ENCODE measurements around the gene GNAT3.

Gene GNAT3

DNA sequence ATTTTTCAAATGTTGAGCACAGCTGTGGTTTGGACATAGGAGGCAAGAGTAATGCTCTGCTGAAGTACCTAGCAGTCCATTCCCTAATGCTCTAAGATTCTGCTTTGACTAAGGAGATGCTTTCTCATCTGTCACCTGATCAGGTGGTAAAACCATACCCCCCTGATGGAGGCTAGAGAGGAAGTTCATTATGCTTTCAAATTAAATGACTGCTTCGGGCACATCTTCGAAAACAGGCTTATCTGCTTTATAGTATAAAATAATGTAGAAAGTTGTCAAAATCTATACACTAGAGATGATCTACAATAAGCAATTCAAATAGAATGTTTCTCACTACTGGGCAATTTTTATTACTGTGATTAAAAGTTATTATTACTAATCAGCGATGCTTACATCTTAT lies at the start of gene GNAT3:
GNAT3 (minus strand) TSS at position 101 of the 400 bp plus-strand sequence. CDS start 138 bp downstream, outside the sequence.
- no peak for DNase-seq

DNA sequence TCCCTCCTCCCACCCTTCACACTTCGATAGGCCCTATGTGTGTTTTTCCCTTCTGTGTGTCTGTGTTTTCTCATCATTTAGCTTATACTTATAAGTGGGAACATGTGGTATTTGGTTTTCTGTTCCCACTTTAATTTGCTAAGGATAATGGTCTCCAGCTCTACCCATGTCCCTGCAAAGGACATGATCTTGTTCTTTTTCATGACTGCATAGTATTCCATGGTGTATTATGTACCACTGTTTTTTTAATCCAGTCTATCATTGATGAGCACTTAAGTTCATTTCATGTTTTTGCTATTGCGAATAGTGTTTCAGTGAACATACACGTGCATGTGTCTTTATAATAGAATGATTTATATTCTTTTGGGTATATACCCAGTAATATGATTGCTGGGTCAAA lies 46.3 kb upstream of the GNAT3 start:
- DNase-seq = no peak

DNA sequence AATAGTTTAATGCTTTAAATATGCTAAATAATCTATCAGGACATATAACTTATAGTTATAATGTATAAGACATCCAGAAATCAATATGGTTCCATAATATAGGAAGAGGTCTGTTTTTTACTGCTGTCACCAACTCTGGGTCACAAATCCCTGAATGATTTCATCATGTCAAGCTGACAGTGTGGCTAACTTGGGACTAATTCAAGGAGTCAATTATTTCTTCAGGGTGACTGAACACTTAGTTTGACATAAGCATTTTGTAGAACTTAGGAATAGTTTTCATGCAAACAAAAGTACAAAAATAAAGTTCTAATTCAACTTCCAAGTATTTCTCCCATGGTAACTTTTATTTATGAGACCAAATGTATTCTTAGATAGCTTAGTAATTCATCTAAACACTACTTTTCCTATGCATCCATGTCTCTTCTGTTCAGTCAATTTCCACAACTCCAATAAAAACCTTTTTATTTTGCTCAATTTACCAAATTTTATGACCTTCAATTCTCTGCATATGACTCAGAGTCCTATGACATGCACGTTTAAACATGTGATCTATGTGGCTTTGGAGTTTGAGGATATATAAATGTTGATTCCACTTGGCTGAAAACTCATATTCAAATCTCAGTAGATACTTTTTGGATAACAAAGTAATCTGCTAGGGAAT lies 40.3 kb upstream of the GNAT3 start:
- DNase-seq = no peak

DNA sequence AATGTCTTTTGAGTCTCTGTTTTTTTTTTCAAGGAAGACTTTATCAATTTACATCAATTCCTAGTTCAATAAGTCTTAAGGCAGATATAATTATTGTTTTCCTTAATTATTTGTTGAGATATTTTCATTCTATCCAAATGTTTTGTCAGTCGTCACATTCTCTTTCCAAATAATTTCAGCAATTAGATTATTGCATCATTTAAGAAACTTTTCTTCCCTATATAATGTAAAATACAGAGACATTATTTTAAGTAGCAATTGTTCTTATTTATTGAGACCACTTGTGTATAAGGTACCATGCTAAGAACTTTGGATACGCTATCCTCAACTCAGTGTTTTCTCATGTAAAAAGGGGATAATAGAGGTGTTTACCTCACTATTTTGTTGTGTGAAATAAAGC lies 38.1 kb upstream of the GNAT3 start:
- no peak for DNase-seq

DNA sequence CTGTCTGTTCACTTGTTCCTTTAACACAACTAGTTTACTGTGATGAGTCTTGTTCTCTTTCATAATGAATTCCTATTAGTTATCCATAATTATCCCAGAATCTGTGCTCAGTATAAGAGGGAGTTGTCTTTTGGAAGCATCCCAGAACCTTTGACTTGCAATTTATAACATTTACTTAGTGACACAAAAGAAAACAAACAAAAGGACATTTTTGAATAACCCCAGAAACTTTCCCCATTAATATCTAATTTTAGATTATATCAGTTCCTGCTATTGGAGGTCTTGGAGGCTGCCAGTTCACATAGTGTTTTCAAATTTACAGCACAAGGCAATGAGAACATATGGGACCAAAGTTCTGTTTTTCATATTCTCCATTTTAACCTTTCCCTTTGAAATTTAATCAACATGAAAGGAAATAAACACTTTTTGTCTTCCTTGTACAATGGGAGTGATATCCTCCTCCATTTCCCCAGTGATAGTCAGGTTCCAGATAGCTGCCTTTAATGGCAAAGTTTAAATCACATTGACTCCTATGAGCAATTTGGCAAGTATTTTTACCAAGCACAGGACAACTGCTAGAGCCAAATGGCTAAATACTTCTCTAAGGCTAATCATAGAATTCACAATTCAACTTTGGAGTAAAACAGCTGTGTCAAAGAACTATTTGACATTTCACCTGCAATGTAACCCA lies 37.1 kb upstream of the GNAT3 start:
- no peak for DNase-seq

DNA sequence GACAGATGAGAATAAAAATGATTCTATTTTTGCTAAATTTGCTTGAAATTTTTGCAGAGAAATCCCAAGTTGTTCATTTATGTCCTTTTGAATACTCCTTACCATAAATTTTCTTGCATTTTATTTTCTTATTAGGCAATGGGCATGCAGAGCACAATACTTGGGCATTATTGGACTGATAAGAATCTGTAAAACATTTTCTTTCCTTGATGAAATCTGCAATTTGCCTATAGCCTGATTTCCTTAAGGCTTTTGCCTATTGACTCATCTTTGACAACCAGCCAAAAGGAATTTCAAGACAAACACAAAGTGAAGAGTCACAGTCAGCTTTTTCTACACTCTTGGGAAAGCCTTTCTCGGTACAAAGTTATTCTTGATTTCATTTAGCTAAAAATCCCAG lies 30.5 kb upstream of the GNAT3 start:
- no peak for DNase-seq

DNA sequence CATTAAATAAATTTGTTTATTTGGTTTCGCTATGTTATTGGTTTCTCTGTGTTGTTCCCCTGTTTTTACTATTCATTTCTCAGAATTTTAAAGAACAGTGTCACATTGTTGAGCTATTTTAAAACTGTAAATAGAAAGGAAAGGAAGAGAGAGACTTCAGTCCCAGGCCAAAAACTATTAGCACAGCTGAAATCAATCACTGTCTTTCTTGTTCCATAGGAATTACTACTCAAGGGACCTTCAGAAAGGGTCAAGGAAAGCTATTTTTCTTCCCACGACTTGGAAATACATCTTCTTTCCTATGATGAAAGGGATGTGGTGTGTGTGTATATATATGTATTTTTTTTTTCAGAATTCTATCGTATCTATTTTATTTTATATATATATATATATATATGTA lies 29.0 kb upstream of the GNAT3 start:
- DNase-seq = no peak

DNA sequence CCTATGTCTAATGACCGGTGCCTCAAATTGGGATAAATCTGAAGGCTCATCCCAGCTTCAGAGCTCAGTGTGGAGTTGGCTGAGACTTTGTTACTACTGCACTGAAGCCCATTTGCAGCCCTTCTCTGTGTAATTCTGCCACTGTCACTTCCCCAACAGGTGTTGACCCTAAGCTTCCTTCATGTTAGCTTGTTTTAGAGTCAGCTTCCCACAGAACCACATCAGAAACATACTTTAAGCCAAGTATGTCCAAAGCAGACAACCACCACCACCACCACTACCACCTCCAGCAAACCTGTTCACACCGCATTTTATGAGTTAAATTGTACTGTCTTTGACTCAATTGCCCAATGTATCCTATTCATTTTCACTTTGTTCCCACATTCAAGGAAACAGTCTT lies 25.2 kb upstream of the GNAT3 start:
- DNase-seq = no peak

DNA sequence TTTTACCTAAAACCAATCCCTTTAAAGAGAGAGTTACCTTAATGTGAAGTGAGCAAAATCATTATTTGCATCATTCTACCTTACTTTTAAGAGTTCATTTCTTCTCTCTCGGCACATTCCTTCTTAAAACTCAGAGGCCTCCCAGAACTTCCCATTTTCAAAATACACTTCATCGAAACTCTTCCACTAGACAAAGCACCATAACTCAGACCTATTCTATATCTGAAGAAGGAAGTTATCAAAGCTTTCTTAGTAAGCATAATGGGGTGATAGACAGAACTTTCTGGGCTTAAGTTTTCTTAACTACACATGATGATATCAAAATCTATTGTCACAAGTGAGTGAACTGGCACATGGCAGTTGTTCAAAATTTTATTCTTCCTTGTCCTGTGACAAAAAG lies 24.6 kb upstream of the GNAT3 start:
- no peak for DNase-seq

DNA sequence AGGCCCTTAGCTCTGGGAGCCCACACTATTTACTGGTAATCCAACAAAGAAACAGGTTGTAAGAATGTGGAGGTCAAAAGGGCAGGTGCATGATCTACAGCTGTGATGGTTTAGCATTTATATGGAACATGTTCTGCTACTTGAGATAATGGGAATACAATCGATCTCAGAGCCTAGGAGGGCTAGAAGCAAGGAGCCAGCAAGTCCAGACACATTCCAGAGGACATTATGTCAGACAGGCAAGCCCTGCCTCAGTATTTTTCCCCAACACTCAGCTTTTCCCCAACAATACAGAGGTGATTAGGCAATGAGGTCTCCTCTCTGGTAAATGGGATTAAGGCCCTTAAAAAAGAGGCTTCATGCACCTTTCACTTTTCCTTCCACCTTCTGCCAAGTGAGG lies 21.4 kb upstream of the GNAT3 start:
- no peak for DNase-seq

DNA sequence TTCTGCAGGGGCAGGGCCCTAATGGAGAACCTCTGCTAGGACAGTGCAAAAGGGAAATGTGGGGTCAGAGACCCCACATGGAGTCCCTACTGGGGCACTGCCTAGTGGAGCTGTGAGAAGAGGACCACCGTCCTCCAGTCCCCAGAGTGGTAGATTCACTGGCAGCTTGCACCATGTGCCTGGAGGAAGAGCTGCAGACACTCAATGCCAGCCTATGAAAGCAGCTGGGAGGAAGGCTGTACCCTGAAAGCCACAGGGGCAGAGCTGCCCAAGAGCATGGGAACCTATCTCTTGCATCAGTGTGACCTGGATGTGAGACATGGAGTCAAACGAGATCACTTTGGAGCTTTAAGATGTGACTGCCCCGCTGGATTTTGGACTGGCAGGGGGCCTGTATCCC lies 20.3 kb upstream of the GNAT3 start:
- no peak for DNase-seq

DNA sequence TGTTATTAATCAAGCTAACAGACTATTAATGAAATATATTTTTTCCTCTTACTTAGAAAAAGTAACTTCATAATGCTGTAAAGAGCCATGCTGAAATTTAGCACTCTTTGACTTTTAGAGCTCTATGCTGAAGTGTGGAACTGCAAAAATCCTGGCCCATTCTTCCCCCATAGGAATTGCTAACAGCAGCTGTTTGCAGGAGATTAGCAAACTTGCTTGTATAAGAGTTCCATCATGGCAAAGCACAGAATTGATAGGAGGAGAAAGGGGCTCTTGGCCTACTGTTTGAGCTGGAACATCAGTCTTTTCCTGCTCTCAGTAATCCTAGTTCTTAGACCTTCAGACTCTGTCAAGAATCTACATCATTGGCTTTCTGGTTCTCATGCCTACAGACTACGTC lies 18.3 kb upstream of the GNAT3 start:
- no peak for DNase-seq

DNA sequence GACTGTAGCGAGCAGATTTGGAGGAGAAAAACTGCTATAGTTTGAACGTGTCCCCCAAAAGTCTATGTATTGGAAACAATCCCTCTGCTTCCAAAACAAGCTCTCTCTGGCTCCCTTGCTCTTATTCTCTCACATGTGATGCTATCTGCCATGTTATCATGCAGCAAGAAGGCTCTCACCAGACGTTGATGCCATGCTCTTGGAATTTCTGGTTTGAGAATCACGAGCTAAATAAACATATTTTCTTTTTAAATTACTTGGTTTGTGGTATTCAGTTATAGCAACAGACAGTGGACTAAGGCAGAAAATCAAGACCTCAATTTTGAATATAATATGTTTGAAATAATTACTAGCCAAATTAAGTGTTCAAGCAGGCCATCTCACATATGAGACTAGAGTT lies 17.5 kb upstream of the GNAT3 start:
- DNase-seq = no peak

DNA sequence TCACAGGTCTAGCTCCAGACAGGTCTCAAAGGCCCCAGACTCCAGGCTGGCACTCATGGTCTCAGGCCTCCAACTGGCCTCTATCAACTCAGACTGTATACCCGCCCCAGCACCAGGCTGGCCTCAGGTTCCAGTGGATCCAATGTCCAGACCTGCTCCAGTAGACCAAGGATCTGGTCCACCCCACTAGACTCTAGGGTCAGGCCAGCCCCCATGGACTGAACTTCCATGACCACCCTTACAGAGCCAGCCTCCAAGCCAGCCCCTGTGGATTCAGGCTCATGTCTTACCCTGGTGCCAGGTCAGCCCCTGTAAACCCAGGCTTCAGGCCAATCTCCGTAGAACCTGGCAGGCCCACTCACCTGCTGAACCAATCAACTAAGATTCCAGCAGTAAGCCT lies 16.8 kb upstream of the GNAT3 start:
- no peak for DNase-seq

DNA sequence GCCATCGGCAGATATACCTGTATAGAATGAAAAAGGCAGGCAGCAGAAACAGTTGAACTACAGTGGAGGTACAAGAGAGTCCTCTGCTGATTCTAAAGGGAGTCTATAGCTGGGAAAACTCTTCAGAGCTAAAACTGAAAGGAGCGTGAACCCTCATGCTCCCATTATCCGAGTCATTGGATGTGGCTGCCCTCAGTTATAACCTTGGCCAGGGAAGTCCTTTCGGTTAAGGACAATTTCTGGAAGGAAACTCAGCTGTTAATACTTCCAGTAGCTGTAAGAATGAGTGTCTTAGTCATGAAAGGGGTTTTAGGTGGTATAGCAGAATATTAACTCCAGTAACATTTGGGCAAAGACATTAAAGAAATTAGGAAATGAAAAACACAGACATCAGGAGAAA lies 14.6 kb upstream of the GNAT3 start:
- no peak for DNase-seq

DNA sequence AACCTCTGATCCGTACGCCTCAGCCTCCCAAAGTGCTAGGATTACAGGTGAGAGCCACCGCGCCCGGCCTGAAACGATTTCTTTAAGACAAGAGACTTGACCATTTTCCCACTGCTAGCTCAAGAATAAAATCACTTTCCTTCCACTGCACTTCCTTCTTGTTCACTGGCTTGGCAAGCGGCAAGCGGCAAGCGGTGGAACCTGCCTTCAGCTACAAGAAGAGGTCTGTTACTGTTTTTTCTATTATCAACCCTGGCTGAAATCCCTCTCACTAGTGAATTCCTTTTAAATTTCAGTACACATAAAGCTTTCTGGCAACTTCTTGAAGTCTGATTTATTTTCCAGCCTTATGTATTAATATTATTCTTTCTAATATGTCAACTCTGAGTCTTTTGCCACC lies 12.8 kb upstream of the GNAT3 start:
- DNase-seq = no peak

DNA sequence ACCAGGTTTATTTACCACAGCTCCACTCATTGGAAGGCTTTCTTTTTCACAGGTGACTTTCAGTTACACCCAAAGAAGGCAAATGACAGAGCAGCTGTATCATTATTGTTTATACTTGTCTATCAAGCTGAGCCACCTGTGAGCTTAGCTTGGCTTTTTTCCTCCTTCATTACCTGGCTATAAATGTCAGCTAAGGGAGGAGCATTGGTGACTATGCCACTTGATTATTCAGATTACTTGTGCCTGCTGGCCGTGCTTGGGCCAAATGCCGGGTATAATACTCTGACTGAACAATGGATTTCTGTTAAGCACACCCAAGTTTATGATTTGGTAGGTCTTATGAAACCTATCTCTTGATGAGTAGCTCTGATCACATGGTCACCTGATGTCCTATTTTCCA lies 9.9 kb upstream of the GNAT3 start:
- no peak for DNase-seq

DNA sequence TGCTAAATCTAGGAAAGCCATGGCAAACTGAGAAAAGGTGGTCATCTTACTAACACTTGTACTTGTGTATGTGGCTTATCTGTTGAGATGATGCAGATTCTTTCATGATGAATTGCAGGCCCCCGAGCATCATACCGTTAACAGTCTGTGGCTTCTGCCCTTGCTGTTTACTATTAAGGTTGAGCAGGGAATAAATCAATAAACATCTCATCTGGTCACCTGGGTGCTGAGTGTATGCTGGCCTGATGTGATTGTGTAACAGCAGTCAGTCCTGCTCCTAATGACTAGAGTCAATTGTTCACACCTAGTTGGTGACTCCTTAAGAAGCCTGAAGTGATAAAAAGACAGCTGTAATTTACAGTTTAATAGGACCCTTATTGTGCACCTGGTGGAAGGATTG lies 8.3 kb upstream of the GNAT3 start:
- DNase-seq = no peak

DNA sequence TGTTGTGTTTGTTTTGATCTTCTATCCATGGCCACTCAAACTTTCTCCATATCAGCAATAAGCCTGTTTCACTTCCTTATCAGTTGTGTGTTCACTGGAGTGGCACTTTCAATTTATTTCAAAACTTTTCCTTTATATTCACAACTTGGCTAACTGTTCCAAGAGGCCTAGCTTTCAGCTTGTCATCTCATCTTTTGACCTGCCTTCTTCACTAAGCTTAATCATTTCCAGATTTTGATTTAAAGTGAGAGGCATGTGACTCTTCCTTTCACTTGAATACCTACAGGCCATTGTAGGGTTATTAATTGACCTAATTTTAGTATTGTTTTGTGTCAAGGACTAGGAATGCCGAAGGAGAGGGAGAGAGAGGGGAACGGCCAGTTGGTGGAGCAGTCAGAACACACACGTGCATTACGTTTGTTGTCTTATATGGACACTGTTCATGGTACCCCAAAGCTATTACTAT lies 5.5 kb upstream of the GNAT3 start:
- DNase-seq = no peak

DNA sequence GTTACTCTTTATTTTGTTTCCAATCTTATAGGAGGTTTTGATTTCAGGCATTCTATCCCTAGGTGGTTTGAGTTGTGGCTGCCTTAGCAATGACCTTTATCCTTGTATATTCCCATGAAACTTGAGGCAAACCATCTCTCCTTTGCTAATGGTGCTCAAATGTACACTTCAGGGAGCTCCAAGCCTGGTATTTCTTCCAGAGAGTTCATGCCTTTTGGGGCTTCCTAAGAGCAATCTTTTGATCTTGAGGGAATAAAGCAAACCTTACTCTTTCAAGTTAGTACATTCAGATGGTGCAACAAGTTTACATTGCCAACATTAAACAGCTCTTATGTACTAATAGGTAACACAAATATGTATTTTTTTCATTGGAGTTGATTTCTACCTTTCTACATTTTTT lies 3.4 kb upstream of the GNAT3 start:
- DNase-seq = no peak

DNA sequence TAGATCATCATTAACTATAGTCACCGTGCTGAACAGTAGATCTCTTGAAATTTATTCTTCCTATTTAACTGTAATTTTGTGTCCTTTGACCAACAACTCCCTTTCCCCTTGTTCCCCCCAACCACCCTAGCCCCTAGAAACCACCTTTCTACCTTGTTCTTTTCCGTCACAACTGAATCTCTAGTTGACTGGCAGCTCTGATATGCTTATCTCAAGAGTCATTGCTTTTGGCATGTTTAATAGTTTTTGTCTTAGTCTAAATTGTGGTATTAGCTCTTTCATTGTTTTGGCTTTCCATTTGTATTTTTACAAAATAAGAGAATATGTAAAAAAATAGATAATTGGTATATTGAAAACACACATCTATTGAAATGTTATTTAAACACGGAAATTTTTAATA lies 1.8 kb downstream of the GNAT3 start:
- DNase-seq = no peak

DNA sequence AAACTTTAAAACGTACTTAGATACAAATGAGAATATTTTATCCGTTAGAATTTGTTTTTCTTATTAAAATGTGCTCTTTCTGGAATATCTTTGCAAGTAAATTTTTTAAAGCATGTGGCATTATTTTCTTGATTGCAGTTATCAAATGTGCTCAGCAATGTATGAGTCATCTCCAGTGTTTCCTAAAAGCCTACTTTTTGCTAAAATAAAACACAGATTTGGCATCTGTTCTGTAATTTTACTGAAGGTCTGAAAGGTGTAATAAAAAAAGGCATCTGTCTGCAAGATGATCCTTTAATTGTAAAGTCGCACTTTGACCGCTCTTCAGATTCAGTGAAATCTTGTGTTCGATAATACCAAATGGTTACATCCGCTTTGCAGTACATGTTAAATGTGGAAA lies 3.4 kb downstream of the GNAT3 start:
- DNase-seq = no peak

DNA sequence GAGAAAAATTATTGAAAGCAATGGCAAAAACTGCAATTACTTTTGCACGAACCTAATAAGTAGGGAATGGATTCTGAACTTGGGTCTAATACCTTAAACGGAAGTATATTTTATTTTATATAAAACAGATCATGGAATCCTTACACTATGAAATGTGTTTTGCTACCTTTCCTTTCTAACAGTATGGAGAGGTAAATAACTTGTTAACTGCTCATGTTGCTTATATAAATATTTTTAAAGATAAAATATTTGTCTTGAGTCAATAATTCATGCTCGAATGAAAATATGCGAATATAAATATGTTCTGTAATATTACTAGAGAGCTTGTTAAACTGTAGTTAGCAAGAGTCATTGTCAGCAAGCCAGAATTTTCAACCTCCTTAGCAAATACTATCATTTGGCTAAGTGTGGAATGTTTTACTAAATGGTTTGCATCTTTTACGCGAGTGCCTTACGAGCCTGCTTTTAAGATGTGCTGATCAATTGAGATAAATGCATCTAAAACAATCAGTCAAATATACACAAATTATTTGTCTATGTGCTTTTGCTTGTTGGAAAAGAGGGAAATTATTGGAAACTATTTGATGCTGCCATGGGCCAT lies 5.9 kb downstream of the GNAT3 start:
- DNase-seq = no peak

DNA sequence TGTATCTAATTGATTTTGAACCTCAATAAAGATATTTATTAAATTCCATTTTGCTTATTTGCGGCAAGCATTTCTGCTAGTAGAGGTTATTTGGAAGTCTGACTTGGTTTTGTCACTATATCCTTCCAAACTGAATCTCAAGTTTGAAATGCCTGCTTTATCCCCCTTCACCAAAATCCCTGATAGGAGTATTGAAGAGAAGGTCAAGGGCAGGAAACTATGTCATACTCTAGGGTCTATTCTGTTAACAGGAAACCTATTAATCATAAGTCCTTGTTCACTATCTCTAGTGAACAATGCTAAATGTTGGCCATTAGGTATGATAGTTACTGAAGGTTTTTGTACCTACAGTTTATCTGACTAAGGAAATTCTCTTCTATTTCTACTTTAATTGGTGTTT lies 11.5 kb downstream of the GNAT3 start:
- DNase-seq = no peak

All from DMS153 (cell line).